SU-DHL-6 (cell line): ENCODE data around the gene RASA3.

ENCODE experiments used
- H2AFZ ChIP-seq: fragments of 200-600 bp; sonication (generic); 2 replicates; pipeline ENCODE4 v1.6.1; 2014; ENCODE audit warnings: low read depth, mild to moderate bottlenecking, moderate library complexity, mixed read lengths, antibody characterized with exemption, low read length; ENCODE audit not compliant: severe bottlenecking
- H3F3A ChIP-seq: fragments of 200-600 bp; shearing (Covaris generic); 2 replicates; pipeline ENCODE4 v1.6.0; 2016; ENCODE audit warnings: antibody characterized with exemption, mild to moderate bottlenecking; ENCODE audit not compliant: insufficient read depth
- H3K27ac ChIP-seq: fragments of 200-600 bp; sonication (generic); 2 replicates; pipeline ENCODE4 v1.5.1; 2016; ENCODE audit warnings: low read depth, mild to moderate bottlenecking, low read length, moderate library complexity, mixed read lengths
- H3K27me3 ChIP-seq: fragments of 200-600 bp; sonication (generic), shearing (Covaris generic); 2 replicates; pipeline ENCODE4 v1.6.0; 2014; ENCODE audit warnings: mild to moderate bottlenecking, low read length
- H3K36me3 ChIP-seq: fragments of 200-600 bp; sonication (generic); 2 replicates; pipeline ENCODE4 v1.6.1; 2014; ENCODE audit warnings: mild to moderate bottlenecking, low read length, mixed read lengths
- H3K4me2 ChIP-seq: fragments of 300-600, 200-600 bp; shearing (Covaris generic), sonication (generic); 2 replicates; pipeline ENCODE4 v1.6.0; 2014; ENCODE audit warnings: low read length, low read depth, mild to moderate bottlenecking; ENCODE audit not compliant: poor library complexity, severe bottlenecking
- H3K4me3 ChIP-seq: fragments of 200-600 bp; sonication (generic); 2 replicates; pipeline ENCODE4 v1.5.1; 2014; ENCODE audit warnings: antibody characterized with exemption, low read length, mild to moderate bottlenecking, mixed read lengths; ENCODE audit not compliant: insufficient read depth, poor library complexity, severe bottlenecking
- H3K79me2 ChIP-seq: fragments of 200-600 bp; sonication (generic); 2 replicates; pipeline ENCODE4 v1.6.1; 2014; ENCODE audit warnings: mild to moderate bottlenecking, low read length, moderate library complexity; ENCODE audit not compliant: insufficient read depth
- H3K9ac ChIP-seq: fragments of 200-600 bp; sonication (generic); 2 replicates; pipeline ENCODE4 v1.7.0; 2014; ENCODE audit warnings: mild to moderate bottlenecking, low read length
- H3K9me2 ChIP-seq: fragments of 200-600 bp; sonication (generic); replicated peaks from 2 replicates; pipeline ENCODE4 v1.6.1; 2014; ENCODE audit warnings: low read length; ENCODE audit not compliant: insufficient read depth
- H3K9me3 ChIP-seq: fragments of 200-600 bp; sonication (generic); 2 replicates; pipeline ENCODE4 v1.6.1; 2014; ENCODE audit warnings: low read length, mixed read lengths; ENCODE audit not compliant: insufficient read depth
- H4K20me1 ChIP-seq: fragments of 200-600 bp; sonication (generic); 2 replicates; pipeline ENCODE4 v1.6.1; 2014; ENCODE audit warnings: low read depth, mild to moderate bottlenecking, antibody characterized with exemption, low read length, moderate library complexity, mixed read lengths
- CTCF ChIP-seq: fragments of 200-600 bp; sonication (generic); IDR thresholded peaks from one replicate; pipeline ENCODE4 v1.5.1; 2017; ENCODE audit warnings: antibody characterized with exemption, mild to moderate bottlenecking, low read length, moderate library complexity; ENCODE audit not compliant: insufficient read depth, poor library complexity, severe bottlenecking
- EZH2phosphoT487 ChIP-seq: fragments of 200-600 bp; sonication (generic), shearing (Covaris generic); conservative IDR thresholded peaks from 2 replicates; pipeline ENCODE4 v1.6.1; 2018; ENCODE audit warnings: mild to moderate bottlenecking, antibody characterized with exemption, low read length, moderate library complexity, mixed read lengths

The RASA3 gene

GRCh38 chr13:113965968-113966884, 166.2 kb downstream of the RASA3 start:
- H3K36me3 ChIP-seq: no peaks in the 10 kb centered on the region
- H2AFZ ChIP-seq: no peak overlapping the region
- no peak for TF ChIP-seq EZH2phosphoT487
- TF ChIP-seq CTCF: no peak
- H3K9ac ChIP-seq: no peak overlapping the region
- no peak overlapping the region for H3K4me2 ChIP-seq
- H3K4me3 ChIP-seq: no peak overlapping the region
- H3K27me3 ChIP-seq: no peaks in the 10 kb centered on the region
- no peaks in the 10 kb centered on the region for H3F3A ChIP-seq
- H4K20me1 ChIP-seq: no peaks in the 10 kb centered on the region
- no peaks in the 10 kb centered on the region for H3K9me2 ChIP-seq
- H3K9me3 ChIP-seq: no peaks in the 10 kb centered on the region
- H3K27ac ChIP-seq: no peak overlapping the region
- no peaks in the 10 kb centered on the region for H3K79me2 ChIP-seq

- no peak overlapping the region for H3K27ac ChIP-seq
- H4K20me1 ChIP-seq: no peaks in the 10 kb centered on the region
- H3F3A ChIP-seq: no peaks in the 10 kb centered on the region
- H3K4me2 ChIP-seq: no peak overlapping the region
- no peak overlapping the region for H3K9ac ChIP-seq
- H3K36me3 ChIP-seq: 0 out of 2 replicates have a peak, but pooled peaks cover 6% of the 10 kb centered on the region
- H3K9me2 ChIP-seq: no peaks in the 10 kb centered on the region
- H3K79me2 ChIP-seq: no peaks in the 10 kb centered on the region
- peaks cover 3% of the 10 kb centered on the region; the same call in 1 of the 2 replicates for H3K9me3 ChIP-seq
- H3K4me3 ChIP-seq: no peak overlapping the region
- TF ChIP-seq EZH2phosphoT487 (no peak), CTCF (no peak)
- H3K27me3 ChIP-seq: no peaks in the 10 kb centered on the region
- no peak overlapping the region for H2AFZ ChIP-seq
Observed at GRCh38 chr13:113965383-113965874, 167.0 kb downstream of the RASA3 start.

- H3F3A ChIP-seq: no peaks in the 10 kb centered on the region
- no peak overlapping the region for H3K27ac ChIP-seq
- H2AFZ ChIP-seq: no peak overlapping the region
Observed at GRCh38 chr13:113964251-113964995, 168.0 kb downstream of the RASA3 start.

More at GRCh38 chr13:113964251-113964995, 168.0 kb downstream of the RASA3 start:
- H3K9me3 ChIP-seq: peaks cover 10% of the 10 kb centered on the region; the same call in 1 of the 2 replicates
- no peaks in the 10 kb centered on the region for H3K27me3 ChIP-seq
- H3K9ac ChIP-seq: no peak overlapping the region
- no peak overlapping the region for H3K4me2 ChIP-seq
- H3K9me2 ChIP-seq: no peaks in the 10 kb centered on the region
- 0 out of 2 replicates have a peak, but pooled peaks cover 6% of the 10 kb centered on the region for H3K36me3 ChIP-seq
- TF ChIP-seq EZH2phosphoT487 (no peak), CTCF (no peak)
- no peaks in the 10 kb centered on the region for H4K20me1 ChIP-seq
- H3K79me2 ChIP-seq: no peaks in the 10 kb centered on the region
- no peak overlapping the region for H3K4me3 ChIP-seq
